SW 1271 (cell line): ENCODE results near the gene BST2.
"Not testable (repeated sequence)": the region's sequence is repeated elsewhere in the genome, so short reads cannot be mapped to it uniquely, and the experiment has no call there.

Experiments used
- DNase-seq, 2 experiments: peaks; one replicate each; lab custom pipeline; 2025; lab: John Stamatoyannopoulos, UW

BST2 gene

DNA sequence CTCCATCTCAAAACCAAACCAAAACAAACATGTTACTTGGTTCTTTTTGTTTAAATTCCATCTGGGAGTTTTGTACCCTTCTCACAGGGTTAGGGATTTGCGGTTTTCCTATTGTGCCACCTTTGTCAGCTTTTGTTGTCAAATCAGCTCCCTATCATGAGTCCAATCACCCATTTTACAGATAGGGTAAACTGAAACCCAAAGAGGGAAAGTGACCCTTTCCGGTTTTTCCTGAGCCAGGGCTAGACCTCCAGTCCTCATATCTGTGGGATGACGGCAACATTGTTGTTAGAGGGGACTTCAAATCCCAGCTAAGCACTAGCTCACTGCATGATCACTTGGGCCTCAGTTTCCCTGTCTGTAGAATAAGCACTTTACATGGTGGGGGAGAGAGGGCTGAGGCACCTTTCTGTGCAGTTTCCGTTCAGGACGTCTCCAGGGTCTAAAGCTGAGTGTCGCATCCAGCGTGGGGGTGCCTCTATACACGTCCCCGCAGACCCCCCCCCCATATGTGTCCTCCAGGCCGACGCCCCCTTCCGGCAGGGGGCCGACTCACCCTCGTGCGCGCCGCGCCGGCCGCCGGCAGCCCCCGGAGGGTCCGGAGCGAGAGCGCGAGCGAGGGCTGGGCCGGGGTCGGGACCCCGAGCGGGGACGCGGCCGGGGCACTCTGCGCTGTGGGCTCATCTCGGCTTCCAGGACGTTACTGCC is 15.3 kb downstream of the BST2 start:
- DNase-seq, result no peak

DNA sequence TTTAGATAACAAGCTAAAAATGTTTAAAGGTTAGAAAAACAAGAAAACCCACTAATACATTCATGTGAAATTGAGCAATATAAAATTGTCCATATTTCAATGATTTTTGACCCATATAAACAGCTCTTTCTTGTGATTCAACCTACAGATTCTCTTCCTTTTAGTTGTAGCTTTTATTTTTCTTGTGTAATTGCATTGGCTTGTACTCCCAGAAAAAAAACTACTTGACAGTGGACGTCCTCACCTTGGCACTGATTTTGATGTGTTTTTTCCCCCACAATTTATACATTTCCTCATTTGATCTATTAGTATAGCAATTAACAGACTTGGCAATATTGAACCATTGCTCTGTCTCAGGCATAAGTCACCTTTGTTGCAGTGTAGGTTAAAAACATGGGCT is 16.1 kb downstream of the BST2 start:
- DNase-seq, result no peak

- DNase-seq, result peak in 1 of 2 experiments; percentile 29
Observed at GRCh38 chr19:17385878-17386611, 19.4 kb downstream of the BST2 start.

GRCh38 chr19:17380426-17381138 is 24.8 kb downstream of the BST2 start:
- no peak for DNase-seq

DNA sequence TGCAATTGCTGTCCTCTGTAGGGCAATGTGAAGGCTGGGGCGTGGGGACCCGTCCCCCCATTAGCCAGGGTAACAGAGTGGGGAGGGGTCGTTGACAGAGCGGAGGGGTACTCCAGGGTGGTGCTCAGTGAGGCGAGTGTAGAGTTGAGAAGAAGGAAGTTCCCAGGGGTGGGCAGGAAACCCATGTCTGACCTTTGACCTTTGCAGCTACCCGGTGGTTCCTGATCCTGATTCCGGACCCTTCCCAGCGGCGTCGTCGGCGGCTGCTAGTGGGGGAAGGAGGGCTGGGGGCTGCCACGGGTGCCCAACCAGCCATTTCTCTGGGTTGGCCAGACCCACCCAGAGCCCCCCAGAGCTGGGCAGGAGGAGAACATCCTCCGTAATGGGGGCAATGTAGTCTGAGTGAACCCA is 26.2 kb downstream of the BST2 start:
- DNase-seq, result no peak

- DNase-seq, result no peak
Observed at GRCh38 chr19:17378271-17378670, 27.2 kb downstream of the BST2 start.

- DNase-seq, result no peak
Observed at GRCh38 chr19:17376935-17377600, 28.4 kb downstream of the BST2 start, which contains the start of gene PLVAP. Gene PLVAP (minus strand): TSS chr19:17377342. CDS start chr19:17377288, 54 bp downstream.

GRCh38 chr19:17370026-17370587 is 35.3 kb downstream of the BST2 start:
- no peak for DNase-seq

DNA sequence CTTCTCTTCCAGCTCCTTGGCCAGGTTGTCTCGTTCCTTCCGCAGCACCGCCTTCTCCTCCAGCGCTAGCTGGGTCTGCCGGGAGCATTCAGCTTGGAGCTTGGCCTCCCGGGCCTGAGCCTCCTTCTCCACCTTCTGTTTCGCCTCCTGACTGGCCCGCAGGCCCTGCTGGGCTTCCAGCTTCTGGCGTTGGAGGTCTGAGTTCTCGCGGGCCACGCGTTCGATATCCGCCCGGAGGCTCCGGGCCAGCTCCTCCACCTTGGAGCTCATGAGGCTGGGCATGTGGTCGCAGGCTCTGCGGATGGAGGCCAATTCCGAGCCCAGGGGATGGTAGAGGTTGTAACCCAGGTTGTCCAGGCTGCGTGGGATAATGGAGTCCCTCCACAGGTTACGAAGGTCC is 40.1 kb downstream of the BST2 start:
- DNase-seq, result no peak

GRCh38 chr19:17363852-17364605 is 41.4 kb downstream of the BST2 start:
- not testable (repeated sequence) for DNase-seq

DNA sequence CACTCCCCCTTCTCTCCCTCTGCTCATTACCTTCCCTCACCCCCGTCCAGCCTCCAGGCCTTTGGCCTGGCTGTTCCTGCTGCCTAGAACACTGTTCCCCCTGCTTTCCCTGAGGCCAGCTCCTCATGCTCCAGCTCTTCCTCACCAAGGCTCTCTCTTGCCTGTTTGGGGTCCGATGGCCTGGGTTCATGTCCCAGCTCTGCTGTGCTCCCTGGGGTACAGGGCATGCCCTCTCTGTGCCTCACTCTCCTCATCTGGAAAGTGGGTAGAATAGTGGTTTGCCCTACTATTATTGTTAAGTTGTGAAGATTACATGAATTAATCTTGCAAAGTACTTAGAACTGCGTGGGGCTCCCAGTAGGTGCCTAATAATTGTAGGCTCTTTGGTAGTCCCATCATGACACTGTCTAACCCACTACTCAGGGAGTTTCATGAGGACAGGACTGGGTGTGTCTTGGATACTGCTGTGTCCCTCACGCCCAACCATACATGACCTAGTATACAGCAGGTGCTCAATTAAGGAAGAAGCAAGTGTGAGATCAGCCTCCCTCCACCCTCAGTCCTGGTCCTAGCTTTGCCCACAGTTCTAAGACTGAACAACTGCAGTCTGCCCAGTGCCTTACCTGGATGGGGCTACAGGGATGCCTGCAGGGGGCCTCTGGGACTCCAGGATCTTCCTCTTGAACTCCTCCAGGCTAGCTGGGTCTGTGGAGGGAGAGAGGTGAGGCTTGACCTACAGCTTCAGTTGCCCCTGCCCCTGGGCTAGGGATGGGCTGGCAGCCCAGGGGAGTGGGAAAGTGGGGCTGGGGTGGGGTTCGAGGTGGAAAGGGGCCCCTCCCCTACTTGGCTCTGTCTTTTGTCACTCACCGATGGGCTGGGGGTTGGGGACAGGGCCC is 45.3 kb downstream of the BST2 start:
- DNase-seq, result no peak

GRCh38 chr19:17358395-17358794 is 47.0 kb downstream of the BST2 start:
- DNase-seq, result peak in 1 of 2 experiments; percentile 15

DNA sequence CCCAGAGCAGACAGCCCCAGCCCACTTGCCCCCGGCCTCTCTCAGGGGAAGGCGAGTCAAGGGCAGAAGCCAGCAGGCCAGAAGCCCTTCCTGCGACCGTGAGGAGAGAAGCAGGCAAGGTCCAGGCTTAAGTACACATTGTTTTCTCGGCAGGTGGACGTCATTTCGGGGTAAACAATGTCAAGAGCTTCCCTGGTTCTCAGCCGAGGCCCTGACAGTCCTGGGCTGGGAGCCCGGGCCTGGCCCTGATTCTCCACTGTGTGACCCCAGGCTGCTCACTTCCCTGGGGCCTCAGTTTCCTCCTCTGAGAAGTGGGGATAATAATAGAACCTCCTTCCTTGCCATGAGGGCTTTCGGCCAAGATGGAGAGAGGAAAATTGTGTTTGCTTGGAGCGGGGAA is 47.7 kb downstream of the BST2 start:
- DNase-seq, result no peak

GRCh38 chr19:17357078-17357666 is 48.3 kb downstream of the BST2 start:
- DNase-seq, result no peak

DNA sequence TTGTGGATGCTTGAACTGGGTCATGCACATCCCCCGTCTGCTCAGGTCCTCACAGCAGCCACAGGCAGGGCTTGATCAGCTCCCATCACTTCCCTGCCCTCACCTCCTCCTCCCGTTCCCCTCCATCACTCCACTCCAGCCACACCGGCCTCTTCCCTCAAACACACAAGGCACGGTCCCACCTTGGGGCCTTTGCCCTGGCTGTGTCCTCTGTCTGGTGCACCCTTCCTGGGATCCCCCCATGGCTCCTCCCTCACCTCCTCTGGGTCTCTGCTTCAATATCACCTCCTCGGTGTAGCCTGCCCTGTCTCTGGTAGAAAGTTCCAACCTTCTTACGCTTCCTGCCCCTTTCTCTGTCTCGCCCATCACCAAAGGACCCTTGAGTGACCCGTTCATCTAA is 52.0 kb downstream of the BST2 start:
- DNase-seq, result no peak
